Peyer's patch (tissue), 4 donors: Measurements from ENCODE around the gene CYP4F12.

Source experiments
- POLR2A ChIP-seq, 2 donors: fragments of 450-650 bp; IDR thresholded peaks; one replicate each; pipeline ENCODE4 v1.5.1; 2017; ENCODE audit warnings: antibody characterized with exemption in 2 of 2, mild to moderate bottlenecking in 2 of 2, moderate library complexity in 2 of 2
- TF ChIP-seq, protein P1 (sequence below), 6 experiments: fragments of 450-650 bp in 4 of 6; fragments of 200-600 bp in 2 of 6; sonication (generic) in 1 of 6; IDR thresholded peaks; one replicate each; pipeline ENCODE4 v1.5.1; 2017 to 2019; ENCODE audit warnings: antibody characterized with exemption in 6 of 6, mild to moderate bottlenecking in 3 of 6, moderate library complexity in 1 of 6

DNA sequence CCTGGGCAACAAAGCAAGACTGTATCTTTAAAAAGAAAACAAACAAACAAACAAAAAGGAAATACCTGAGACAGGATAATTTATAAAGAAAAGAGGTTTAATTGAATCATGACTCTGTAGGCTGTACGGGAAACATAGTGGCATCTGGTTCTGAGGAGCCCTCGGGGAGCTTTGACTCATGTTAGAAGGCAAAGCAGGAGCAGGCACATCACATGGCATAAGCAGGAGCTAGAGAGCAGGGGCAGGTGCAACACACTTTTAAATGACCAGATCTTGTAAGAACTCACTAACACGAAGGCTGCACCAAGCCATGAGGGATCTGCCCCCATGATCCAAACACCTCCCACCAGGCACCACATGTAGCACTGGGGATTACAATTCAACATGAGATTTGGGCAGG lies 41.8 kb downstream of the CYP4F12 start:
- TF ChIP-seq, protein P1, sequence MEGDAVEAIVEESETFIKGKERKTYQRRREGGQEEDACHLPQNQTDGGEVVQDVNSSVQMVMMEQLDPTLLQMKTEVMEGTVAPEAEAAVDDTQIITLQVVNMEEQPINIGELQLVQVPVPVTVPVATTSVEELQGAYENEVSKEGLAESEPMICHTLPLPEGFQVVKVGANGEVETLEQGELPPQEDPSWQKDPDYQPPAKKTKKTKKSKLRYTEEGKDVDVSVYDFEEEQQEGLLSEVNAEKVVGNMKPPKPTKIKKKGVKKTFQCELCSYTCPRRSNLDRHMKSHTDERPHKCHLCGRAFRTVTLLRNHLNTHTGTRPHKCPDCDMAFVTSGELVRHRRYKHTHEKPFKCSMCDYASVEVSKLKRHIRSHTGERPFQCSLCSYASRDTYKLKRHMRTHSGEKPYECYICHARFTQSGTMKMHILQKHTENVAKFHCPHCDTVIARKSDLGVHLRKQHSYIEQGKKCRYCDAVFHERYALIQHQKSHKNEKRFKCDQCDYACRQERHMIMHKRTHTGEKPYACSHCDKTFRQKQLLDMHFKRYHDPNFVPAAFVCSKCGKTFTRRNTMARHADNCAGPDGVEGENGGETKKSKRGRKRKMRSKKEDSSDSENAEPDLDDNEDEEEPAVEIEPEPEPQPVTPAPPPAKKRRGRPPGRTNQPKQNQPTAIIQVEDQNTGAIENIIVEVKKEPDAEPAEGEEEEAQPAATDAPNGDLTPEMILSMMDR (IDR thresholded peaks at IDR 0.05): no peak
- no peak for TF ChIP-seq POLR2A (IDR thresholded peaks at IDR 0.05)
